ENCODE measurements around the gene TMEM200B. TPM values are rescaled to one million over a fixed set of nuclear protein-coding genes. Genes with fewer than 3 reads are reported as not detected.
"Not testable (repeated sequence)": the region's sequence is repeated elsewhere in the genome, so short reads cannot be mapped to it uniquely, and the experiment has no call there.

TMEM200B gene
- total and polyA plus RNA-seq, 4 donors: 5.4 to 18.9 (median 15.6) TPM

DNA sequence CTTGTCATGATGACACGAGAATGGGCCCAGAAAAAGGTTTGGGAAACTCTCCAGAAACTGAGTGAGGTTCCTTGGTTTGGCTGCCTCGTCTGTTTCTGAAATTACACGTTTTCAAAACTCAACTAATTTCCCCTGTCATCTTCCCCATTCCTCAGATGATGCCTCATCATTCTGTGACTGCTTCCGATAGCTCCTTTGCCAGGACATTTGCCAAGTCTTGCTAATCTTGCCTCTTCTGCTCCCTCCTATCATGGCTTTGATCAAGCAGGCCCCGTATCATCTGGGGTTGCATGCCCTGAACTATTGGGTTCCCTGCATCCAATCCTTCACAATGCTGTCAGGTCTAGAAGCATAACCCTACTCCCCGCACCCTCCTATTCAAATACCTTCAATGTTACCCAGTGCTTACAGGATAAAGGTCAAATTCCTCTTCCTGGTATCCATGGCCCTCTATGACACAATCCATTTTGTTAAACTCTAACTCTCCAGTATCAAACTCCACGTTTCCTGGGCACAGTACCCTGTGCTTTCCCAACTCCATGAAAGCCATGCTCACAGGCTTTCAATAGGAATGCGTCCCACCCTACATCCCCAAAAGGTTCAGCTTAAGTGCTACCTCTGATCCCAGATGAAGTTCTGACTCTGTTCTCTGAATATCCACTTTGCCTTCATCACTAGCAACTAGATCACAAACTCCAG is 22.2 kb upstream of the TMEM200B start:
- no peak overlapping the region for H3K27ac ChIP-seq (ENCODE audit: low read depth in 1 of 2, low read length in 2 of 2)
- H3K4me3 ChIP-seq (ENCODE audit: low read length in 2 of 2): no peak overlapping the region
- intact Hi-C loops (cut with DNase I): no loop called here
- ATAC-seq (ENCODE audit: low FRiP score) (no peak), DNase-seq (no peak)
- H3K36me3 ChIP-seq (ENCODE audit: control insufficient read depth in 1 of 2, insufficient read depth in 2 of 2, low read length in 1 of 2): peaks cover 8 to 13% of the 10 kb centered on the region in 2 donors
- H3K4me1 ChIP-seq (ENCODE audit: control insufficient read depth in 1 of 2, insufficient read depth in 2 of 2, low read length in 2 of 2): no peaks in the 10 kb centered on the region
- H3K27me3 ChIP-seq (ENCODE audit: control insufficient read depth in 1 of 2, insufficient read depth in 2 of 2, low read length in 1 of 2): no peaks in the 10 kb centered on the region
- no peaks in the 10 kb centered on the region for H3K9me3 ChIP-seq (ENCODE audit: control insufficient read depth, low read length)
- WGBS, 2 donors: 66 to 70% methylated on average over 8 of the region's 8 CpGs

GRCh38 chr1:29144178-29144577 is 20.5 kb upstream of the TMEM200B start:
- intact Hi-C loops (cut with DNase I): no loop called here
- H3K9me3 ChIP-seq (ENCODE audit: control insufficient read depth, low read length): no peaks in the 10 kb centered on the region
- DNase-seq (no peak), ATAC-seq (ENCODE audit: low FRiP score) (no peak)
- WGBS, 2 donors: 89 to 93% methylated on average over 2 of the region's 2 CpGs
- H3K36me3 ChIP-seq (ENCODE audit: control insufficient read depth in 1 of 2, insufficient read depth in 2 of 2, low read length in 1 of 2): peaks cover 8 to 13% of the 10 kb centered on the region in 2 donors
- H3K4me1 ChIP-seq (ENCODE audit: control insufficient read depth in 1 of 2, insufficient read depth in 2 of 2, low read length in 2 of 2): no peaks in the 10 kb centered on the region
- no peaks in the 10 kb centered on the region for H3K27me3 ChIP-seq (ENCODE audit: control insufficient read depth in 1 of 2, insufficient read depth in 2 of 2, low read length in 1 of 2)
- no peak overlapping the region for H3K4me3 ChIP-seq (ENCODE audit: low read length in 2 of 2)
- H3K27ac ChIP-seq (ENCODE audit: low read depth in 1 of 2, low read length in 2 of 2): no peak overlapping the region

GRCh38 chr1:29142714-29143113 is 19.0 kb upstream of the TMEM200B start:
- WGBS, 2 donors: 91% methylated on average over 2 of the region's 2 CpGs
- peaks cover 0 to 2% of the 10 kb centered on the region in 2 donors for H3K36me3 ChIP-seq (ENCODE audit: control insufficient read depth in 1 of 2, insufficient read depth in 2 of 2, low read length in 1 of 2)

GRCh38 chr1:29136391-29136915 is 12.8 kb upstream of the TMEM200B start:
- no peaks in the 10 kb centered on the region for H3K4me1 ChIP-seq (ENCODE audit: control insufficient read depth in 1 of 2, insufficient read depth in 2 of 2, low read length in 2 of 2)
- H3K27me3 ChIP-seq (ENCODE audit: control insufficient read depth in 1 of 2, insufficient read depth in 2 of 2, low read length in 1 of 2): no peaks in the 10 kb centered on the region
- no peaks in the 10 kb centered on the region for H3K9me3 ChIP-seq (ENCODE audit: control insufficient read depth, low read length)
- ATAC-seq (ENCODE audit: low FRiP score) (no peak), DNase-seq (peak in 1 of 2 donors; percentile 70)
- no peak overlapping the region for H3K27ac ChIP-seq (ENCODE audit: low read depth in 1 of 2, low read length in 2 of 2)
- intact Hi-C loops (cut with DNase I): no loop called here
- 13 to 22% methylated on average over 14 of the region's 14 CpGs for WGBS, 2 donors
- H3K36me3 ChIP-seq (ENCODE audit: control insufficient read depth in 1 of 2, insufficient read depth in 2 of 2, low read length in 1 of 2): no peaks in the 10 kb centered on the region
- H3K4me3 ChIP-seq (ENCODE audit: low read length in 2 of 2): no peak overlapping the region

More at GRCh38 chr1:29142714-29143113, 19.0 kb upstream of the TMEM200B start:
- no peak for ATAC-seq (ENCODE audit: low FRiP score)
- Histone ChIP-seq H3K27ac (ENCODE audit: low read depth in 1 of 2, low read length in 2 of 2) (no peak overlapping the region), H3K27me3 (ENCODE audit: control insufficient read depth in 1 of 2, insufficient read depth in 2 of 2, low read length in 1 of 2) (no peaks in the 10 kb centered on the region), H3K9me3 (ENCODE audit: control insufficient read depth, low read length) (no peaks in the 10 kb centered on the region), H3K4me3 (ENCODE audit: low read length in 2 of 2) (no peak overlapping the region), H3K4me1 (ENCODE audit: control insufficient read depth in 1 of 2, insufficient read depth in 2 of 2, low read length in 2 of 2) (no peaks in the 10 kb centered on the region)
- intact Hi-C loops (cut with DNase I): no loop called here
- DNase-seq: no peak

DNA sequence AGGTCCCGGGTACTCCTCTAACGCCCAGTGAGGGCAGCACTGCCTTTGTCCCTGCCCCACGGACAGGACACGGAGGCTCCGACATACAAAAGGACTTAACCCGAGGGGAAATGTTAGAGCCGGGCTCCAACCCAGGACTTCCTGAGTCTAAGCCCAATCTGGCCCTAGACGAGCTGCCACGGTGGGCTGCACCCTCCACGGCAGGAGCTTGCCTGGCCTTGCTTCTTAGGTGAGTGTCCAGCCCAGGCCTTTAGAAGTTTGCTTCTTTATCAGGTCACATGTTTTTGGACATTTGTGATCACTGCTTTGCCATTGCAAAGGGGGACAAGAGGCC is 11.0 kb upstream of the TMEM200B start:
- Histone ChIP-seq H3K4me3 (ENCODE audit: low read length in 2 of 2) (no peak overlapping the region), H3K36me3 (ENCODE audit: control insufficient read depth in 1 of 2, insufficient read depth in 2 of 2, low read length in 1 of 2) (no peaks in the 10 kb centered on the region), H3K9me3 (ENCODE audit: control insufficient read depth, low read length) (no peaks in the 10 kb centered on the region), H3K4me1 (ENCODE audit: control insufficient read depth in 1 of 2, insufficient read depth in 2 of 2, low read length in 2 of 2) (no peaks in the 10 kb centered on the region), H3K27me3 (ENCODE audit: control insufficient read depth in 1 of 2, insufficient read depth in 2 of 2, low read length in 1 of 2) (no peaks in the 10 kb centered on the region), H3K27ac (ENCODE audit: low read depth in 1 of 2, low read length in 2 of 2) (no peak overlapping the region)
- peak in 1 of 2 donors; percentile 64 for DNase-seq
- ATAC-seq (ENCODE audit: low FRiP score): no peak
- intact Hi-C loops (cut with DNase I): no loop called here
- WGBS, 2 donors: 75 to 83% methylated on average over 10 of the region's 10 CpGs

GRCh38 chr1:29133861-29134694 is 10.4 kb upstream of the TMEM200B start:
- Histone ChIP-seq H3K4me1 (ENCODE audit: control insufficient read depth in 1 of 2, insufficient read depth in 2 of 2, low read length in 2 of 2) (no peaks in the 10 kb centered on the region), H3K4me3 (ENCODE audit: low read length in 2 of 2) (no peak overlapping the region), H3K9me3 (ENCODE audit: control insufficient read depth, low read length) (no peaks in the 10 kb centered on the region), H3K27me3 (ENCODE audit: control insufficient read depth in 1 of 2, insufficient read depth in 2 of 2, low read length in 1 of 2) (no peaks in the 10 kb centered on the region), H3K36me3 (ENCODE audit: control insufficient read depth in 1 of 2, insufficient read depth in 2 of 2, low read length in 1 of 2) (no peaks in the 10 kb centered on the region), H3K27ac (ENCODE audit: low read depth in 1 of 2, low read length in 2 of 2) (no peak overlapping the region)
- 71 to 73% methylated on average over 49 to 55 of the region's 55 CpGs for WGBS, 2 donors
- no peak for DNase-seq
- ATAC-seq (ENCODE audit: low FRiP score): peak; percentile 55
- intact Hi-C loops (cut with DNase I): no loop called here

- ATAC-seq (ENCODE audit: low FRiP score); H3K4me1 ChIP-seq (ENCODE audit: control insufficient read depth in 1 of 2, insufficient read depth in 2 of 2, low read length in 2 of 2); intact Hi-C loops (cut with DNase I); H3K27me3 ChIP-seq (ENCODE audit: control insufficient read depth in 1 of 2, insufficient read depth in 2 of 2, low read length in 1 of 2); H3K9me3 ChIP-seq (ENCODE audit: control insufficient read depth, low read length); H3K4me3 ChIP-seq (ENCODE audit: low read length in 2 of 2); H3K27ac ChIP-seq (ENCODE audit: low read depth in 1 of 2, low read length in 2 of 2); H3K36me3 ChIP-seq (ENCODE audit: control insufficient read depth in 1 of 2, insufficient read depth in 2 of 2, low read length in 1 of 2): not testable (repeated sequence)
- DNase-seq: peak in 1 of 2 donors; percentile 69
- WGBS, 2 donors: 95 to 96% methylated on average over 21 to 29 of the region's 29 CpGs
These were observed 7.4 kb upstream of the TMEM200B start for GRCh38 chr1:29131056-29131455.

DNA sequence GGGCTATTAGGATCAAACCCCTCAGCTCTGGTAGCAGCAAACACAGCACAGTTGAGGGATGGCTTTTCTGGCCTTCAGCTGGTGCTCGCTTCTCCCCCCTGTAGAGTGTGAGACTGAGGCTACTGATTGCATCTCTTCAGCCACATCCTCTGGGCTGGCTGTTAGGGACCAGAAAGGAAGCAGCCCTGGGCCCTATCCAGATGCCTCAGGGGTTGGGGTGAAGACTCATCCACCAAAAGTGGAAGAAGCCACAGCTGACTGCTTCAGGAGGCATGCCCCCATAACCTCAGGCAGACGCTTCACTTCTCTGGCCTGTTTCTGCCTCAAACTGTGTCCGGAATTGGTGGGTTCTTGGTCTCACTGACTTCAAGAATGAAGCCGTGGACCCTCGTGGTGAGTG is 6.2 kb upstream of the TMEM200B start:
- Histone ChIP-seq H3K36me3 (ENCODE audit: control insufficient read depth in 1 of 2, insufficient read depth in 2 of 2, low read length in 1 of 2) (no peaks in the 10 kb centered on the region), H3K4me3 (ENCODE audit: low read length in 2 of 2) (no peak overlapping the region), H3K27me3 (ENCODE audit: control insufficient read depth in 1 of 2, insufficient read depth in 2 of 2, low read length in 1 of 2) (no peaks in the 10 kb centered on the region), H3K9me3 (ENCODE audit: control insufficient read depth, low read length) (no peaks in the 10 kb centered on the region), H3K4me1 (ENCODE audit: control insufficient read depth in 1 of 2, insufficient read depth in 2 of 2, low read length in 2 of 2) (no peaks in the 10 kb centered on the region), H3K27ac (ENCODE audit: low read depth in 1 of 2, low read length in 2 of 2) (no peak overlapping the region)
- DNase-seq (no peak), ATAC-seq (ENCODE audit: low FRiP score) (no peak)
- WGBS, 2 donors: 84 to 87% methylated on average over 5 of the region's 5 CpGs
- intact Hi-C loops (cut with DNase I): no loop called here

Measured in aorta (tissue), 5 donors.